SH-SY5Y (cell line): ENCODE data around the gene HLTF.

Source experiments
- GATA2 ChIP-seq: IDR thresholded peaks from 2 replicates; pipeline ENCODE4 v1.6.1; 2011; ENCODE audit warnings: mild to moderate bottlenecking, low read depth, low read length
- GATA3 ChIP-seq: IDR thresholded peaks from 2 replicates; pipeline ENCODE4 v1.6.1; 2011; ENCODE audit warnings: low read depth, mild to moderate bottlenecking, low read length, moderate library complexity

- TF ChIP-seq GATA3, result no peak
- no peak for TF ChIP-seq GATA2
Observed at GRCh38 chr3:148997623-148998022, 88.7 kb downstream of the HLTF start.
